ENCODE data around the gene HOXB3.

HOXB3 gene

DNA sequence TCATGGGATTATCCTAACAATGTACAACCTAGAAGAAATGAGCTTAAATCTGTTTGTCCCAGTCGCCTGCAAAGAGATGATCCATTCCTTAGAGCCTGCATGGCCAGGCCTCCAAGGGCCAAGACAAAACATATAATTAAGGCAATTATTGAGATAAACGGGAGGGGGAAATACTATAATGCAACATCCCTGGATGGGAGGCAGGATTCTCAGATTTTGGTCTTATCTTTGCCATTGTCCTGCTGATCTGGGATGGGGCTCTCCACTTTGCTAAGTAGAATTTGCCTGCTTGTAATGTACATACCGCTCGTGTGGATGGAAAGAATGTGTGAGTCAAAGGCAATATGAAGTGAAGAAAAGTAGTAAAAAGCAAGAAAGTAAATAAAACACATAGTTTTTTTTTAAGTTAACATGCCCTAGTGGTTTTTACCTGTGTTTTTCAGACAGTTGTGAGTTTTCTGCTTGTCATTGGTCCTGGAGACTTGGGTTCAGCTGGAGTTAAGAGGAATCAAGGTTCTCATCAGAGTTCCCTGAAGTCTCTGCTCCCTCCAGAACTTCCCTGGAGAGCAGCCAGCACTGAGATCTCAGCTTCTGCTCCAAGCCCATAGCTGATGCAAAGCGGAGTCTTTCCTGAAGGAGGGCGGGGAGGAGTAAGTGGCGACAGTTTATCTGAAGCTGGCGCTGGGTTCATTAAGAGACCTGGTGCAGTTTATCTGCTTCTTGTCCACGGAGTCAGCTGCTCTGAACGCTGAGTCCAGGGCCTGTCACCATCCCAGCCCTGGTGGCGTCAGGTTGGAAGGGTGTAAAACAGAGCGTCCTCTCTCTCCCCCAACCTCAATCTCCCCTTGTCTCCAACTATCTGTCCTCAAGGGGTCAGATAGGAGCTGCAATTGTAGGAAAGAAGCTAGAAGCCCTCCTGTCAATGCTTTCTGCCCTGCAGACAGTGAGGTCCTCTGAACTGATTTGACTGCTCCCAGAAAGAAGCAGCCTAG lies 89.3 kb downstream of the HOXB3 start:
- no peak for DNase-seq (ENCODE audit: low read depth)

DNA sequence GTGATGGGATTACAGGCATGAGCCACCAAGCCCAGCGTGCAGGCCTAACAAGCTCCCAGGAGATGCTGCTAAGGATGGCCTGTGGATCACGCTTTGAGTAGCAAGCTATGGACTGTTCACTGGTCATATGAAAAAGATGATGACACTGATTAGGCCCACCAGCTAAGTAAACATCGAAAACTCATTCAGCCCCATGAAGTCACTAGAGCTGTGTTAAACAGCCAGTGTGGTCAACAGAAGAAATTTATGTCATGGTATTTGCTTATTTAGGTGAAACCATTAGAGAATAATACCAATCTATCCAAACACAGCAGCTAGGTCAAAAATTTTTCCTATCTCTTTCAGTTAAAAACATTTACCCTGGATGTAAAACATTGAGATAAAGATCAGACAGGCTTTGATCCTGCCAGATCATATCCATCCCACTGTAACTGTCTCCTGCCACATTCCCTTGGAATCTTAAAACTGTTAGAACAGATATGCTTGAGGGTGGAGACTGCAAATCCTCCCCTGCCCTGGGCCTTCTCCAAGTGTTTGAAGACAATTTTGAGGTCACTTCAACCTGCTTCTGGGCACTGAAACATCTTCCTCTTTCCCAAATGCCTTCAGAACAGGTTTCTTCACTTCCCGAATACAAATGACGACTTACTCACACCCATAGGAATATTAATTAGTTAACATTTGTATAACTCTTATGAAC lies 90.2 kb downstream of the HOXB3 start:
- no peak for DNase-seq (ENCODE audit: low read depth)

DNA sequence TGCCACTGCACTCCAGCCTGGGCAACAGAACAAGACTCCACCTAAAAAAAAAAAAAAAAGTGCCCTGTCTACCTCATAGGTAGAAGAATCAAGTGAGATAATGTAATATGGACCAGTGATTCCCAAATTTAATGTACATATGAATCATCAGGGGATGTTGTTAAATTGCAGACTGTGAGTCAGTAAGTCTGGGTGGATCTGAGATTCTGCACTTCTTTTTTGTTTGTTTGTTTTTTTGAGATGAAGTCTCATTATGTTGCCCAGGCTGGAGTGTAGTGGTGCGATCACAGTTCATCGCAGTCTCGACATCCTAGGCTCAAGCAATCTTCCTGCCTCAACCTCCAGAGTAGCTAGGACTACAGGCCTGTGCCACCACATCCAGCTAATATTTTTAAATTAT lies 90.8 kb downstream of the HOXB3 start:
- DNase-seq (ENCODE audit: low read depth) = no peak
